ENCODE results near the gene CHN1.

Gene CHN1

DNA sequence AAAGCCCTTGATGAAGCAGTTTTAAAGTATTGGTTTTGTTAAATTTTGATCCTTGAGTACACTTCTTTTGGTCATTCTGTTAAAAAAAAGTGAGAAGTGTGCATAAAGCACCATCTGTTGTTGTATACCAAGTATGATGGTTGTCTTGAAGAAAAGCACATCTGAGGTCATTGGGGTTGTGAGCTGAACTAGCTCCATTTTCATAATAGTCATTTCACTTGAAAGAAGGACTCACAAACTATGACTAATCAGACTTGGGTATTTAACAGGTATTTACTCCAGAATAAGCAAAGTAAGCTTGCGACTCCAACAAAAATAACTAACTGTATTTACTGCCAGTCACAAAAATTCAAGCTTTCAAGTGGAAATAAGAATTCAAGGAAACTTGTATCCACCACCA is 35.1 kb downstream of the CHN1 start:
- DNase-seq, result no peak

DNA sequence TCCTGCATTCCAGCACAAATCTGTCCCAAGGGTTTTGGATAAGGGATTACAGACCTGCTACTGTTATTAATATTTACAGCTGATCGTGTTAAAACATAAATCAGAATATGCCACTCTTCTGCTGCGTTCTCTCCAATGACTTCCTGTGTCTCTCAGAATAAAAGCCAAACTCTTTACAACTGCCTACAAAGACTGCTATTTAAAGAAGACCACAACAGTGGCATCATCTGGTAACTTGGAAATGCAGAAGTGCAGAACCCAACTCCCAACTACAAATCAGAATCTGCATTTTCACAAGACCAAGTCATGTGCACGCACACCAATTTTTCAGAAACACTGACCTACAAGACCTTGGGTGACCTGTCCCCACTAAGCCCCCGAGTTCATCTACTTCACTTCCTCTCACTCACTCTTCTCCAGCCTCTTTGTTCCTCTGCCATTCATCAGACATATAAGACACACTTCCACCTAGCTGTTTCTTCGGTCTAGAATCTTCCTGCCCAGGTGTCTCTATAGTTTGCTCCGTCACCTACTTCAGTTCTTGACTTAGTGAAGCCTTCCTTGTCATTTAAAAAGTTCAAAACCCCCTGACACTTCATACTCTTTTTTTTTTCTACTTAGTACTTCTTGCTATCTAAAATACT is 36.0 kb downstream of the CHN1 start:
- no peak for DNase-seq

DNA sequence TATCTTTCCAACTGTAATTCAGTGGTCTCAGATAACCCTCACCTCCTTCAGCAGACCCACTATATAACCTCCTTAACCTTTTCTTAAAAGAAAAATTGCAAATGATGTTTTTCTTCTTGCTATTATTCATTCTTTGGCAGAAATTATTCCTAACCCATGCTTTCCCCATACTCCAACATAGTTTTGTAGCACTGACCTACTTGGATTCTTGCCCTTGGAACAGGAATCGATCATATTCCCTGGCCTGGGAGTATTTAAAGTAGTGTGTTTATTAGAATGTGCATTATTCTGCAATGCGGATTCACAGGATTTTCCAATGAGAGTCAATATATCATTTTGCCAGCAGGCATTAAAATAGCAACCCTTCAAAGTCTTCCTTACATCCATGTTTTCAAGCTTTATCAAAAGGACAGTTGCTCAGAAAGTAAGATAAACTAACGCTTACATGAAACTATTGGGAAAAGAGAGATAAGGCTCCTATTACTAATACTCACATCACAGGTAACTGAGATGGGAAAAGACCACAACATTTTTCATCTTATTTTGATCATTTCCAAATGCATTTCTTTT is 37.4 kb downstream of the CHN1 start:
- no peak for DNase-seq

DNA sequence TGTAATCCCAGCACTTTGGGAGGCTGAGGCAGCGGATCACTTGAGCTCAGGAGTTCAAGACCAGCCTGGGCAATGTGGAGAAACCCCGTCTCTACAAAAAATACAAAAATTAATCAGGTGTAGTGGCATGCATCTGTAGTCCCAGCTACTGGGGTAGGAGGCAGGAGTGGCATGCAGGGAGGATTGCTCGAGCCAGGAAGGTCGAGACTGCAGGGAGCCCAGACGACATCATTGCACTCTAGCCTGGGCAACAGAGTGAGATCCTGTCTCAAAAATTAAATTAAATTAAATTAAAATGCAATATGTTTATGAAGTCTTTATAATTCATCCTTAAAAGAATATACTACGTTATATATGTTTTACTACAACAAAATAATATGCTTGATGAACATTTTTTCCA is 38.1 kb downstream of the CHN1 start:
- no peak for DNase-seq

DNA sequence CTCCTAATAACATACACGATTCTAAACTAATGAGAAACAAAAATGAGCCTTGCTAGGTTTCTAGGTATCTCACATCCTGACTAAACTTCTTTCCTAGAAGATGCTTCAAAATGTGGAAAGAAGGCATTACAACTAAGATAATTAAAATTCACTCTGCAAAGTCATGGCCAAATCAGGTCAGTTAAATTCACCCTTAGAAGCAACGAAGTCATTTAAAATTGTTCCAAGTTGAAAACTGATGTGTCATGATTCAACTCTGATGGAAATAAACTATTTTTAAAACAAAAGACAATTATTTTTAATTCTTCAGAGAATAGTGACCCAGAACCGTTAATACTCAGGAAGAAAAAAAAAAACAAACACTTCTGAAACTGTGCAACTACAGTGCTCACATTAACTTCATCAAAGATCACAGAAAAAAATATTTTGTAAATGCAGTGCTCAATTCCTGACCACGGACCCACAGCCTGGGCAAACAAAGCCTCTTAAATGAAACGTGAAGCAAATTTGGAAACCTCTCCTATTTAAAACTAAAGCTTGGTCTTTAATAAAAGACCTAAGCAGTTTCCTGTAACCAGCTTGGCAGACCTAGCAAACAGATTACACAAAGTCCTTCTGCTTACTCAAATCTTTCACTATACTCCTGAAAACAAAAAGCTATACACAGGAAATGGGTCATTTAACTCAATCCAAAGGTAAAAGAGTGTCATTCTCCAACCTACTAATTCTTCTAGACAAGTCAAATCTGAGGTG is 39.0 kb downstream of the CHN1 start:
- no peak for DNase-seq

DNA sequence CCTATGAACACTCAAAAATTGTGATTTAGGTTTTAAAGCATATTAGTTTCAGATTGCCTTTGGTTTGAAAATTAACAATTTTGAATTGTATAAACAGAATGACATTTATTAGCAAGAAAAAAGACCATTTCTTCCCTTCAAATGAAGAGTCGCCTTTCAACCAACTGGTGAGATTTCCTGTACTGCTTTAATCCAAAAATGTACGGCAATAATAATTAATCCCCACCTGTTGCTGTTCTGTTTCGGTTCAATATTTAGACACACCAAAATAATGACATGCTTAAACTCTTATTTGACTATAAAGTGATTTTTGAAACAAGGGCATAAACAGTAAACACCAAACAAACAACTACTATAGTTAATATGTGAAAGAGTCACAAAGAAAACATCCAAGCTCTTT is 39.6 kb downstream of the CHN1 start:
- no peak for DNase-seq

DNA sequence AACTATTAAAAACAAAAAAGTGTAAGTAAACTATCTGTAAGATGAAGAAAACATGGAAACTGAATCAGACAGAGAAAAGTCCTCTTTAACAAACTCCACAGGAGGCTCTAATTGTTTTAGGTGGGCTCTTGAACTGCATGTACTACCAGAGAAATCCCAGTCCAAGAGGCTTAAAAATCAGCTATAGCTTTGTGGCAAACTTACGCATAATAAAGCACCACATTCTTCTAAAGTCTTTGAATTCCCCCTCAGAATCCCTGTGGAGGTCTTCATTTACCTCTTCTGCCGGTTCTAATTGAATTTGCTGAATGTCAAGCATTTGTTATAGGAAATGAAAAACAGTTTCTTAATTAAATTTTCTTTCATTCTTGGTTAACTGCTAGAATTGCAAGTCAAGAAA is 40.8 kb downstream of the CHN1 start:
- no peak for DNase-seq

DNA sequence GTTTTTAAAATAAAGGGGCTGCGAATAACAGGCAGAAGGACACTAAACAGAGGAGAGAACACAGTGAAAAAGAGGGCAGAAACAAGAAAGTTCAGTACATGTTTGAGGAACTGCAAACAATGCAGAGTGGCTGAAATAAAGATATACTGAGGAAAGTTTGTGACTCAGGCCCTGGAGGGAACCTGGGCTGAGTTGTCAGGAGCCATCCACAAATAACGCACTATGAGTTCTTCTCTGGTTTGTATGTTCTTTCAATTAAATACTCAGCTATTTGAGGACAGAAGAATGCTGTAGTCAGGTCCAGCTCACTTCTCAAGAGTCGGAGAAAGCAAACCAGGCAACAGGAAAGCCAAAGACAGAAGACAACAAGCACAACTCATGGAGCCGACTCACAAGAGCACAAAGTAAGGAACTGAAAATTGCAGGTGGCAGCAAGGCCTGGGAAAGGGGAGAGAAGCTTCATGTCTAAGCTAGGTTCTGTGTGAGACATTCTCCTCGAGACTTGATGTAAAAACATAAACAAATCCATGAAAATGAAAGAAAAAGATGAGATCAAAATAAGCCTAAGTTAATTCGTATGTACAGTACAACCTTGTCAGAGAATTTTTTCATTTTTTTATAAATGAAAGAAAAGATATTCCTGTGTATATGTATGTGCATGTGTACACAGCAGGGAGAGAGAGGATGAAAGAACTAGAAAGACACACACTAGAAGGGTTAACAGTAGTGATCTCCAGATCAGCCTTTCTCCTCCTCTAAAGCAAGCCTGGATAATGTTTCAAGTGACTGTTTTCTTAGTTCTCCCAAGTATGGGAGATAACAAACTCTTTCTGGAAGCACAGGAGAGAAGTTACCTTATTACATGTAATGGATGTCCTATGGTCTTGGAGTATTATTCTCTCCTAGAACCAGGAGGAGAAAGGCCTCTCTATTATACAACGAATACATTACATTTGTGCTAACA is 41.5 kb downstream of the CHN1 start:
- DNase-seq, result no peak

DNA sequence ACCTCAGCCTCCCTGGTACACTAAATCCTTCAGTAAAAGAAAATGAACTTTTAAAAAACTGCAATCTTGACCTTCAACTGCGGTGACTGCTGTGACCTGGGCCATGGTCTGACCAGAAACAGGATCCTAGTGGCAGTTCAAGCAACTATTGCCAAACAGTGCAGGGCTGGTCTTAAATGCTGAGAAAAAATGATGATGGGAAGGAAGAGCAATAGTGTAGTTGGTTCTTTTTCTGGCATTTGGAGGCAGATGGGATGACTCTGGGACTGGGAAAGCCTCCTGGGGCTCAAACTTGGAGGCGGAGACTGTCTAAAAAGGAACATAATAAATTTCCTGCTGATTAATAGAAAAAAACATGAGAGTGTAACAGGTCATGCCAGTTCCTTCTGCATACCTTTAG is 45.4 kb downstream of the CHN1 start:
- no peak for DNase-seq

DNA sequence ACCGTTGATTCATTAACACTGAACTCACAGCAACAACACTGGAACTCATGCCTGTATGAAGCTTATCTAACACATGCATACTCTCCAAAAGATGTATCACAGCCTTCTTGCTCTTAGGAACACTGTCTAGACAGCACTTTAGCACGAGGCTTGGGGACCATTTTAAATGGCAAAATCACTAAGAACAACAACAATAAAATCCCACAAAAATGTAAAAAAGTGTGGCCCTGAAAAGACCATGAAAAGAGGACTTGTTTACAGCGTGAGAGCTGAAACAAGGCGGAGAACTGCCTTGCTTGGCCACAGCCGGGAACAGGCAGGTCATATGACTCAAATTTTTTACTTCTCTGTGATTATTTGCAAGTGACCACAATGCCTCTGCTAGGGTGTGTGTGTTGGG is 48.1 kb downstream of the CHN1 start:
- no peak for DNase-seq

DNA sequence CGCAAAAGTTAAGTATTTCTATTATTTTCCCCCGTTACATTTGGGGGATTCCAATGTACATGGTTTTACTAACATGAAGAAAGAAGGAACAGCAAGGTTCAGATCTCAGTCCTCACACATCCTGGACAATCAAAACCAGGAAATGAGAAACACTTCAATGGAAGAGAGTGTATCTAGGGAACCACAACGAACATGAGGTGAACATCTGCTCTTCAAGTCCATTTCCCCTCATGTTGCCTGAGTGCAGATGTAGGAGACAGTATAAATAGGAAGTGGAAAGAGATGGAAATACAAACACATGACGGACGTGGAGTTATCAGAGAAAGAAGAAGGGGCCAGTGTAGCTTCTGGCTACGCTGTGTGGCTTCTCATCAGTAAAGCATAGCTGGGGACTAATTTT is 52.6 kb downstream of the CHN1 start:
- DNase-seq, result no peak

DNA sequence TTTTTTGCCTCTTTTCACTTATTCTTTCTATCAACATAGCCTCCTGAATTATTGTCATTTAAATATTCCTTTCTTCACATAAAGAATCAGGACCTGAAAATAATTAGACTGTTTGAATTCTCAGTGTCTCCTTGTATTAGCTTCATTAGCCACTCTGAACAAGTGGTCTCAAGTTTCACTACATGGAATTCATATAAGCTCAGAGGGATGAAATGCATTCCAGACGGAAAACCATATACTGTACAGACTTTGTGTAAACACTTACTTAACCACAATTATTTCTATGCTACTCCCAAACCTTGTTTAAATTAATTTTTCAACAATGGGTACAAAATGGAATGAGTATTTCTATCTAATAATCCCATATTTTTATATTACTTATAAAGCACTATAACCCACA is 53.4 kb downstream of the CHN1 start:
- DNase-seq, result no peak

DNA sequence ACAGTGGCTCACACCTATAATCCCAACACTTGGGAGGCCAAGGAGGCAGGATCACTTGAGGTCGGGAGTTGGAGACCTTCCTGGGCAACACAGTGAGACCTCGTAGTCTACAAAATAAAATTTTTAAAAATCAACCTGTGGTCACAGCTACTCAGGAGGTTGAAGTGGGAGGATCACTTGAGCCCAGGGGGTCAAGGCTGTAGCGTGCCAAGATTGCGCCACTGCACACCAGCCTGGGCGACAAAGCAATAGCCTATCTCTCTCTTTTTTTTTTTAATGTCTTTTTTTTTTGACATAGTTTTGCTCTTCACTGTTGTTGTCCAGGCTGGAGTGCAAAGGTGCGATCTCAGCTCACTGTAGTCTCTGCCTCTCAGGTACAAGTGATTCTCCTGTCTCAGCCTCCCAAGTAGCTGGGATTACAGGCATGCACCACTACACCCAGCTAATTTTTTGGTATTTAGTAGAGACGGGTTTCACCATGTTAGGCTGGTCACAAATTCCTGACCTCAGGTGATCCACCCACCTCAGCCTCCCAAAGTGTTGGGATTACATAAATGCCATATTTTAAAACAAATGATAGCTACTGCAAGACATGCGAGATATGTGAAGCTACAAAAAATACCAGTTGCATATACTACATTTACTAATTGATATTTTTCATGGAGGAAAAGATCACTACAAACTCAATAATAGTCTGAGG is 55.0 kb downstream of the CHN1 start:
- DNase-seq, result no peak

DNA sequence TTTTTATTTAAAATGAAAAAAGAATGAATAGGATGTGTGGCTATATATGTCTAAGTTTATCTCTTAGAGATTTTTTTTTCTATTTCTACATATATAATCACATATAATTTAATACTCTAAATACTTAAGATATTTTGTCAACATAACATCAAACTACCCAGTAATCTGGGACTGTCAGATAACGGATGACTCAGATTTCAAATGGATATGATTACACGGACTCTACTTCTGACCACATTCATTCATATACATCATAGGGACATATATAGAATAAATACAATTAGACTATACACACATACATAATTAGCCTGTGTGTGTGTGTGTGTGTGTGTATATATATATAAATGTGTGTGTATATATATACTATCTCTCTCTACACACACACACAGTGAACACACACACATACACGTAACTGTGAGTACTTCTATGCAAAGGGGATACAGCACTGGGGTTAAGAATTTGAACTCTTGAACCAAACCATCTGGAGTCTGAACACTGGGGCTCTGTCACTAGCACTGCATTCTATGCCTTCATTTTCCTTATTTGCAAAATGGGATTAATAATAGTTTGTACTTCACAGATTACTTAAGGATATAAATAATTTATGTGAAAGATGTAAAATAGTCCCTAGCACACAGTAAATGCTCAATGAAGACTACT is 59.5 kb downstream of the CHN1 start:
- DNase-seq, result no peak

DNA sequence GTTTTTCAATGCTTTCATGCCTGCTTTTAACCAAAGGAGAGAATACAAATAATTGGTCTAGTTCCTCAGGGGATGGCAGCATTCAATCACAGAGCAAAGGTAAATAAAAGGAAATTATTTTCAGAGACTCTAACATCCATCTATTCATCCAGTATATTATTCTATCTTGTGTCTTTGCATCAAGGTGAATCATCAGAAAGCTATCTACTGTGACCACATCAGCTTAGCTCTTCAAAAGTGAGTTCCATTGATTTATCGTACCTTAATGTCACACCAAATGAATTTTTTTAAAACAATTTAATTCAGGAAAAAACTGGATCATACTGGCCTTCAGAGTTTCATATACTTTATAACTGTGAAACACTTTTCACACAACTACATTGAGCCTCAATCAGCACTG is 66.1 kb downstream of the CHN1 start:
- DNase-seq, result no peak

DNA sequence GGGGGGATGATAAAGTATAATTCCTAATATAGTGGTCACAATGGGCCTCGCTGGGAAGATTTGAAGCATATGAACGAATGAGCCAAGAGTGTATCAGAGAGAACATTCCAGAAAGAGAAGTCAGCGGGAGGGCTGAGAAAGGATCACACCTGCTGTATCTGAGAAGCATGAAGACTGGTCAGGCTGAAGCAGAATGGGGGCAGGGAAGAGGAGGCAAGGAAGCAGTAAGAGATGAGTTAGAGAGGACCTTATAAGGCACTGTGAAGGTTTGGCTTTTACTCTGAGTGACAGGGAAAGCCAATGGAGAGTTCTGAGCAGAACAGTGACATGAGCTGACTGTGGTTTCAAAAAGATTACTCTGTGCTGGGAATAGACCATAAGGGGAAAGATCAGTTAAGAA is 73.5 kb downstream of the CHN1 start:
- no peak for DNase-seq

DNA sequence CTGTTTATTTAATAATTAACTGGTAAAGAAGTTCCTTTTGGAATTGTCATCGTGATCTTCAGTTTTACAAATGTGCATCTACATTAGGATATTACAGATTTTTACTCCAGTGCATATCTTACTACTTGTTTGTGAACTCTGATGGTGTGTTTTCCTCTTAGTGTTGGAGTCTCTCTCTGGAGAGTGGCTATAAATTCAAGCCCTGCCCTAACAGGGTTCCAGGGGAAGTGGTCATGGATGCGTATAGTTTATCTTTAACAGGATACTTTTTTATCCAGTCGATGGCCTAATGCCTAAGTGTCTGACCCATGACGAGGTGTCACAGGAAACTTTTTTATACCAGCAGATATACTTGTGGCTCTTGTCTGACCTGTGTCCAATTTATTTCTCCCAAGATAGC is 75.4 kb downstream of the CHN1 start:
- DNase-seq, result no peak

DNA sequence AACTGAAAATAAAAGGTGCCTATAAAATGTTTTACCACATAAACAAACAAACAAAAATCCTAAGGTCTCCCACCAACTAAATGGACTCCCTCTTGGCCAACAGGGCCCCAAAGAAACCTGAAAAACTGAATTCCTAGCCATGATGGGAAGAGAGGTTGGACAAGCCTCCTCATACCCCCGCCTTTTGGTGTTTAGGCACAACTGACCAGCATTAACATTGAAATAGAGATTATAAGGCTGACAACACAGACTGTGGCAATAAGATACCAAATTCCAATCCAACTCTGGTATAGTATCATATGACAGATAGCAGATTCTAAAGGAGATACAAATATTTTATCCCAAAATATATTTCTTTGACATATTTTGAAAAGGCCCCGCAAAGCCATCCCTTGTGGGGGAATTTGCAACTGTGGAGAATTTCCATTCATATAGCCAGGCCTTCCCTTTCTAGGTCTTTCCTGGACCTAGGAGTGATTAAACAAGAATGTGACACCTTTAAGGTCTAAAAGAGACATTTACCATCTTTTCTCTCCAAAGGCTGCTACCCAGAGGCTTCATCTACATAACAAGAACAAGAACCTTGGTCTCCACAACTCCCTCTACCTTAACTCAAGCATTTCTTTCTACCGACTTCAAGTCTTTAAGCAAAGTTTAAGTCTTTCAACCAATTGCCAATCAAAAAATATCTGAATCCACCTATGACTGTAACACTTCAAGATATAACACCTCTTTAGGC is 80.0 kb downstream of the CHN1 start:
- no peak for DNase-seq

DNA sequence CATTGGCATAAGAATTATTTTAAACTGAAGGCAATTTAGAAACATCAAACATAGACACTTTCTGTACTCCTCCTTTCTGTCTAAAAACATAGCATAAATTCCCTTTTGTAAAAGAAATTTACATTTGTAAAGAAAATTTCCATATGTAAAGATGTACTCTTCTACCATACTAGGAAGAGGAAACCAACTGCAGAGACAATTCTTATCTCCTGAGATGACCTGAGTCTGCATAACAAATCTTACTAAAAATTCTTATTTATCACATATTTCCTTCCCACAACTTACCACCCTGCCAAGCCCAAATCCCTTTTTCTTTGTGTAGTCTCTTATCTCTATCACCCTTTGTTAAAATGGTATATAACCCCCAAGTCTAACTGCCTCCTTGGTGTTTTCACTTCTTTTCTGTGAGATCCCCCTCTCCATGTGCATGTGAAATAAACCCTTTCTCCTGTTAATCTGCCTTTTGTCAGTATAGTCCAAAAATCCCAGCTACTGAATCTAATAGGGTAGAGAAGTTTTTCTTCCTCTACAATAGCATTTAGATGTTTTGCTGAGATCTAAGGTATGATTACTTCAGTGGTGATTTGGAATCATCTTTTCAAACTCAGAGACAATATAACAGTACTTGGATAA is 81.0 kb downstream of the CHN1 start:
- DNase-seq, result no peak

DNA sequence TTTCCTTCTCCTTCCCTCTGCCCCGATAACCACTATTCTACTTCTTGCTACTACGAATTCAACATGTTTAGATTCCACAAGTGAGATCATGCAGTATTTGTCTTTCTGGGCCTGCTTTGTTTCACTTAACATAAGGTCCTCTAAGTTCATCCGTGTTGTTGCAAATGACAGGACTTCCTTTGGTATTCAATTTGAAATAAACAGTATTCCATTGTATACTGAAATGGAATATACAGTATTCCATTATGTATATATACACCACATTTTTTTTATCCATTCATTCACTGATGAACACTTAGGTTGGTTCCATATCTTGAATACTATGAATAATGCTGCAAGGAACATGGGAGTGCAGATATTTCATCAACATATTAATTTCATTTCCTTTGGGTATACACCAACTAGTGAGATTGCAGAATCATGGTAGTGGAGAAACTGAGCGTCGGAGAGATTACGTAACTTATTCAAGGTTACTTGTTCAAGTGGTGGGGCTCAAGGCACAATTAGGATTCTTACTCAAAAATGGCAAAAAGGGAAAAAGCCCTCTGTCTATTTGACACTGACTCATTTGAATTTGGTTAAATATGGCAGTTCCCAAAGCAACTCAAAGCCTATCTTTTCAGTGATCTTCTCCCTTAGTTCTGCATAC is 85.1 kb downstream of the CHN1 start:
- DNase-seq, result no peak
